MM.1S (cell line): ENCODE data around the gene ZNF664.

Source experiments
- DNase-seq: peaks from one replicate; pipeline ENCODE4 v3.0.0-alpha.2; 2015
- H2AFZ ChIP-seq: fragments of 300-600 bp; sonication (generic); 2 replicates; pipeline ENCODE4 v1.6.0; 2016; ENCODE audit warnings: antibody characterized with exemption, low read length
- H3F3A ChIP-seq: fragments of 300-600 bp; sonication (generic); 2 replicates; pipeline ENCODE4 v1.6.1; 2016; ENCODE audit warnings: mild to moderate bottlenecking, antibody characterized with exemption, low read length, moderate library complexity, mixed read lengths; ENCODE audit not compliant: insufficient read depth
- H3K27ac ChIP-seq: fragments of 300-600 bp; sonication (generic); 2 replicates; pipeline ENCODE4 v1.5.1; 2016; ENCODE audit warnings: mild to moderate bottlenecking, low read length
- H3K27me3 ChIP-seq: fragments of 300-600 bp; sonication (generic); replicated peaks from 2 replicates; pipeline ENCODE4 v1.6.0; 2016; ENCODE audit warnings: low read length; ENCODE audit not compliant: insufficient read depth
- H3K36me3 ChIP-seq: fragments of 300-600 bp; sonication (generic); replicated peaks from 2 replicates; pipeline ENCODE4 v1.6.1; 2016; ENCODE audit warnings: mild to moderate bottlenecking, low read length, mixed read lengths; ENCODE audit not compliant: insufficient read depth
- H3K4me1 ChIP-seq: fragments of 300-600 bp; sonication (generic); 2 replicates; pipeline ENCODE4 v1.6.1; 2016; ENCODE audit warnings: low read length, mixed read lengths
- H3K4me2 ChIP-seq: fragments of 300-600 bp; sonication (generic); 2 replicates; pipeline ENCODE4 v1.6.0; 2016; ENCODE audit warnings: low read depth, low read length
- H3K4me3 ChIP-seq: fragments of 300-600 bp; sonication (generic); 2 replicates; pipeline ENCODE4 v1.5.1; 2016; ENCODE audit warnings: low read length, mixed read lengths
- H3K79me2 ChIP-seq: fragments of 300-600 bp; sonication (generic); 2 replicates; pipeline ENCODE4 v1.6.1; 2016; ENCODE audit warnings: mixed run types, low read length, mixed read lengths
- H3K9ac ChIP-seq: fragments of 300-600 bp; sonication (generic); 2 replicates; pipeline ENCODE4 v1.6.1; 2016; ENCODE audit warnings: low read length, mixed read lengths
- H3K9me2 ChIP-seq: fragments of 300-600 bp; sonication (generic); replicated peaks from 2 replicates; pipeline ENCODE4 v1.6.1; 2016; ENCODE audit warnings: mild to moderate bottlenecking, low read length, mixed read lengths; ENCODE audit not compliant: insufficient read depth
- H3K9me3 ChIP-seq: fragments of 300-600 bp; sonication (generic); replicated peaks from 2 replicates; pipeline ENCODE4 v1.6.1; 2016; ENCODE audit warnings: mild to moderate bottlenecking, low read length, mixed read lengths; ENCODE audit not compliant: insufficient read depth
- H4K20me1 ChIP-seq: fragments of 300-600 bp; sonication (generic); 2 replicates; pipeline ENCODE4 v1.6.1; 2016; ENCODE audit warnings: mild to moderate bottlenecking, low read length, moderate library complexity, mixed read lengths; ENCODE audit not compliant: insufficient read depth
- EZH2 ChIP-seq: fragments of 300-600 bp; sonication (generic); optimal IDR thresholded peaks from 2 replicates; pipeline ENCODE3; 2017; ENCODE audit warnings: low read depth, mild to moderate bottlenecking, antibody characterized with exemption, low read length, mixed read lengths
- EZH2phosphoT487 ChIP-seq: fragments of 300-600 bp; sonication (generic); IDR thresholded peaks from 2 replicates; pipeline ENCODE4 v1.6.1; 2018; ENCODE audit warnings: antibody characterized with exemption, low read length
- TF ChIP-seq, protein P1 (sequence below): fragments of 300-600 bp; sonication (generic); IDR thresholded peaks from 2 replicates; pipeline ENCODE4 v1.5.1; 2016; ENCODE audit warnings: antibody characterized with exemption, low read length, mixed read lengths

Gene ZNF664

DNA sequence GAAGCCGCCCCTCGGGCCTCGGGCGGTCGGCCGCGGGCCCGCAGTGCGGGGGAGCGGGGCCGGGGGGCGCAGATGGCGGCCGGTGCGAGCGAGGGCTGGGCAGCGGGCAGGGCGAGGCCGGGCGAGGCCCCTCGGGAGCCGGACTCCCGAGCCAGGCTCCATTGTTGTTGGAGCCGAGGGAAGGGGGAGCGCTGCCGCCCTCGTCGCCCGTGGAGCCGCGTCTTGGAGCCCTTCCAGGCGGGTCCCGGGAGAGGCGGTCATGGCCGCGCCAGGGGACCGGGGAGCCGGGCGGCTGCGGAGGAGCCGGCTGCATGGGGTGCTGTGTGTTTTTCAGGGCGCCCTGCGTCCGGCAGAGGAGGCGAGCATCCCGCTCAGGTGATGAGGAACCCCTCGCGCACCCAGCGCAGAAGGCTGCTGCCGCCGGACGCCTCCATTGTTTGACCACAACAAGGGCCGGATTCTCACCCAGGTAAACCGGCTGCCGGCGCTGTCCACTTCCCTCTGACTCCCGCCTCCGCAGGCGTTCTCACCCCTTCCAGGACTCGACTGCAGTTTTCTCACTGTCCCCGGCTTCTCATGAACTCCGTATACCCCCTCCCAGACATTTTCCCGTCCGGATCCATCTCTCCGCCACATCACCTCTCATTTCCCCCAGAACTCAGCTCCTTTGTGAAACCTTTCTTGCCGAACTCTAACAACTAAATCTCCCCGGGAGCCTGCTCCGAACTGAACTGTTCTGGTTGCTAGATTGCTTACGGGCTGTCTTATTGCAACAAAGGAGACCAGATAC, 732 bp downstream of the ZNF664 start:
- TF ChIP-seq EZH2: no peak
- no peak for TF ChIP-seq EZH2phosphoT487
- TF ChIP-seq, protein P1, sequence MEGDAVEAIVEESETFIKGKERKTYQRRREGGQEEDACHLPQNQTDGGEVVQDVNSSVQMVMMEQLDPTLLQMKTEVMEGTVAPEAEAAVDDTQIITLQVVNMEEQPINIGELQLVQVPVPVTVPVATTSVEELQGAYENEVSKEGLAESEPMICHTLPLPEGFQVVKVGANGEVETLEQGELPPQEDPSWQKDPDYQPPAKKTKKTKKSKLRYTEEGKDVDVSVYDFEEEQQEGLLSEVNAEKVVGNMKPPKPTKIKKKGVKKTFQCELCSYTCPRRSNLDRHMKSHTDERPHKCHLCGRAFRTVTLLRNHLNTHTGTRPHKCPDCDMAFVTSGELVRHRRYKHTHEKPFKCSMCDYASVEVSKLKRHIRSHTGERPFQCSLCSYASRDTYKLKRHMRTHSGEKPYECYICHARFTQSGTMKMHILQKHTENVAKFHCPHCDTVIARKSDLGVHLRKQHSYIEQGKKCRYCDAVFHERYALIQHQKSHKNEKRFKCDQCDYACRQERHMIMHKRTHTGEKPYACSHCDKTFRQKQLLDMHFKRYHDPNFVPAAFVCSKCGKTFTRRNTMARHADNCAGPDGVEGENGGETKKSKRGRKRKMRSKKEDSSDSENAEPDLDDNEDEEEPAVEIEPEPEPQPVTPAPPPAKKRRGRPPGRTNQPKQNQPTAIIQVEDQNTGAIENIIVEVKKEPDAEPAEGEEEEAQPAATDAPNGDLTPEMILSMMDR: no peak
- Histone ChIP-seq H3K4me1 (no peaks in the 10 kb centered on the region), H3K4me2 (peak overlapping the region; percentile 54), H4K20me1 (no peaks in the 10 kb centered on the region), H3K9me2 (no peaks in the 10 kb centered on the region), H3K27ac (peak overlapping the region; percentile 18; the same call in 1 of the 2 replicates), H3K9ac (peak overlapping the region; percentile 55), H3F3A (peaks cover 14% of the 10 kb centered on the region; the same call in 1 of the 2 replicates), H3K27me3 (no peaks in the 10 kb centered on the region), H3K36me3 (no peaks in the 10 kb centered on the region), H3K4me3 (peak overlapping the region; percentile 64), H3K9me3 (no peaks in the 10 kb centered on the region), H2AFZ (no peak overlapping the region), H3K79me2 (peaks cover 38% of the 10 kb centered on the region)
- no peak for DNase-seq

DNA sequence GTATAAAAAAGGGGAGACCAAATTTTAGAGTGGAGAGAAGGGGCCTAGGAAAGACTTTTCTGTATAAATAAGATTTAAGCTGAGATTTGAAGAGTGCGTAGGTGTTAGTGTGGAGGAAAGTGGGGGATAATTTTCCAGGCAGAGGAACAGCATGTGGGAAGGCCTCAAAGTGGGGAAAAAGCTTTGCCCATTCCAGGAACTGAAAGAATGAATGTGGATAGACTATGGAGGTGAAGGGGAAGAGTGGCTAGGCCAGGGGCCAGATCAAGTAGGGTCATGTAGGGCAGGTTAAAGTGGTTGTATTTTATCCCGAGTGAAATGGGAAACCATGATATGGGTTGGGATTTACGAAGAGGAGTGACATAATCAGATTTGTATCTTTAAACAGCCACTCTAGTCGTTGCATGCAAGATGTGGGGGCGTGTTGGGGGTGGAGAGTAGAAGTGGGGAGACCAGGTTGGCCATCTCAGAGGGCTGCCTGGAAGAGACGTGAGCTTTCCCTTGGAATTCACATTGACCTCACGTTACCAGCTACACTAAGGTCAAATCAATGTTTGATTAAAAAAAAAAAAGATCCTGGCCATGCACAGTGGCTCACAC, 3.3 kb downstream of the ZNF664 start:
- no peaks in the 10 kb centered on the region for H3K9me2 ChIP-seq
- no peaks in the 10 kb centered on the region for H3K4me1 ChIP-seq
- no peaks in the 10 kb centered on the region for H4K20me1 ChIP-seq
- peaks cover 38% of the 10 kb centered on the region for H3K79me2 ChIP-seq
- no peak for TF ChIP-seq EZH2phosphoT487
- TF ChIP-seq EZH2: no peak
- TF ChIP-seq, protein P1: no peak
- H2AFZ ChIP-seq: no peak overlapping the region
- H3K4me2 ChIP-seq: no peak overlapping the region
- no peak overlapping the region for H3K27ac ChIP-seq
- no peaks in the 10 kb centered on the region for H3K27me3 ChIP-seq
- no peak overlapping the region for H3K9ac ChIP-seq
- peaks cover 11% of the 10 kb centered on the region; the same call in 1 of the 2 replicates for H3F3A ChIP-seq
- no peaks in the 10 kb centered on the region for H3K36me3 ChIP-seq
- H3K9me3 ChIP-seq: no peaks in the 10 kb centered on the region
- H3K4me3 ChIP-seq: no peak overlapping the region
- no peak for DNase-seq

DNA sequence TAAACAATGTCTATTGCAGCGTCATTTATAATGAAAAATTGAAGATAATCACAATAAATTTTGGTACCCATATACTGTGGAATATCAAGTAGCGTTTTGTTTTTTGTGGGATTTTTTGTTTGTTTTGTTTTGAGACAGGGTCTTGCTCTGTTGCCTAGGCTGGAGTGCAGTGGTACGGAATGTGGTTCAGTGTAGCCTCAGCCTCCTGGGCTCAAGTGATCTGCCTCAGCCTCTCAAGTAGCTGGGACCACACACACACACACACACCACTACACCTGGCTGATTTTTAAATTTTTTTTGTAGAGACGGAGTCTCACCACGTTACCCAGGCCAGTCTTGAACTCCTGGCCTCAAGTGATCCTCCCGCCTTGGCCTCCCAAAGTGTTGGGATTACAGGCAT, 6.6 kb downstream of the ZNF664 start:
- Histone ChIP-seq H3K4me2 (no peak overlapping the region), H3K36me3 (no peaks in the 10 kb centered on the region), H3K9me2 (no peaks in the 10 kb centered on the region), H4K20me1 (no peaks in the 10 kb centered on the region), H3K27me3 (no peaks in the 10 kb centered on the region), H2AFZ (no peak overlapping the region), H3K9ac (no peak overlapping the region), H3K27ac (no peak overlapping the region), H3K4me1 (no peaks in the 10 kb centered on the region), H3K79me2 (peaks cover 48% of the 10 kb centered on the region), H3K9me3 (no peaks in the 10 kb centered on the region), H3F3A (no peaks in the 10 kb centered on the region), H3K4me3 (no peak overlapping the region)
- no peak for TF ChIP-seq EZH2phosphoT487
- TF ChIP-seq, protein P1: no peak
- no peak for TF ChIP-seq EZH2
- no peak for DNase-seq
